GDM1 (cell line): Measurements from ENCODE around the gene IQSEC2.

Experiments used
- DNase-seq: peaks from one replicate; lab custom pipeline; 2025; lab: John Stamatoyannopoulos, UW

IQSEC2 gene

GRCh38 chrX:53305219-53305995, 24.0 kb upstream of the IQSEC2 start:
- DNase-seq = no peak

GRCh38 chrX:53303195-53303594, 21.8 kb upstream of the IQSEC2 start:
- DNase-seq = no peak

GRCh38 chrX:53300157-53300556, 18.8 kb upstream of the IQSEC2 start:
- no peak for DNase-seq

- no peak for DNase-seq
Measured at GRCh38 chrX:53294024-53294648, 12.8 kb upstream of the IQSEC2 start.

- DNase-seq = no peak
Measured at GRCh38 chrX:53291596-53291995, 10.2 kb upstream of the IQSEC2 start.

GRCh38 chrX:53290441-53291041, 9.2 kb upstream of the IQSEC2 start:
- DNase-seq = no peak

- peak; percentile 15 for DNase-seq
Measured at GRCh38 chrX:53288189-53288588, 6.8 kb upstream of the IQSEC2 start.

- peak; percentile 74 for DNase-seq
Measured at GRCh38 chrX:53287493-53288138, 6.2 kb upstream of the IQSEC2 start.

- DNase-seq = no peak
Measured at GRCh38 chrX:53286171-53286570, 4.8 kb upstream of the IQSEC2 start.

GRCh38 chrX:53285591-53285990, 4.2 kb upstream of the IQSEC2 start:
- no peak for DNase-seq

- DNase-seq = no peak
Measured at GRCh38 chrX:53284684-53285447, 3.5 kb upstream of the IQSEC2 start.

GRCh38 chrX:53283567-53283966, 2.2 kb upstream of the IQSEC2 start:
- no peak for DNase-seq

- no peak for DNase-seq
Measured at GRCh38 chrX:53283099-53283498, 1.7 kb upstream of the IQSEC2 start.

GRCh38 chrX:53281963-53282695, 745 bp upstream of the IQSEC2 start:
- DNase-seq = no peak

- DNase-seq = no peak
Measured at GRCh38 chrX:53280331-53281320, 758 bp downstream of the IQSEC2 start.

GRCh38 chrX:53279296-53280237, 1.8 kb downstream of the IQSEC2 start:
- no peak for DNase-seq

- DNase-seq = no peak
Measured at GRCh38 chrX:53272808-53273337, 8.5 kb downstream of the IQSEC2 start.

GRCh38 chrX:53269536-53270107, 11.8 kb downstream of the IQSEC2 start:
- DNase-seq = no peak
